ENCODE results near the gene FOXO3. TPM values are rescaled to one million over a fixed set of nuclear protein-coding genes. Genes with fewer than 3 reads are reported as not detected.

FOXO3 gene
- total RNA-seq, 1 donor from 2014 or later: 32.8 TPM

DNA sequence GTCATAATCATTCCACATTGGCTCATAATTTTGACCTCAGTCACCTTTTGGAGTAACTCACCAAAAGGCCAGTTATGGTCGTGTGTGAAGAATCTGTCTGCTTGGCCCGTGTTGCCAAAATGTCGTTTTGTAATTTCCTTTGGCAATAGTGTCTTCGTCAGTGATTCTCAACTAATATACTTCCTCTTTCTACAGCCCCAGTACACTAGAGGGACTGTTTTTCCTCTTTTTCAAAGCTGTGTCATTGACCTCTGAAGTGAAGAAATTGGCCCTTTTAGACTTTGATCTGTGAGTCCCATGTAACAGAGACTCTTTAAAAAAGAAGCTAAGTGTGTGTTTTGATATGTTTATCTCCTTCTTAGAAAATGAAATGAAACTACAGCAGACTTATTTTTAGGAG lies 5.2 kb downstream of the FOXO3 start:
- Mint-ChIP-seq H3K36me3 (ENCODE audit: low read depth) (peaks cover 14% of the 10 kb centered on the region), H3K27ac (ENCODE audit: unreplicated experiment) (no peak overlapping the region), H3K4me1 (peaks cover 55% of the 10 kb centered on the region), H3K9me3 (no peaks in the 10 kb centered on the region), H3K27me3 (ENCODE audit: low read depth) (peaks cover 35% of the 10 kb centered on the region), H3K4me3 (peak overlapping the region; percentile 70)
- TF ChIP-seq, protein P1, sequence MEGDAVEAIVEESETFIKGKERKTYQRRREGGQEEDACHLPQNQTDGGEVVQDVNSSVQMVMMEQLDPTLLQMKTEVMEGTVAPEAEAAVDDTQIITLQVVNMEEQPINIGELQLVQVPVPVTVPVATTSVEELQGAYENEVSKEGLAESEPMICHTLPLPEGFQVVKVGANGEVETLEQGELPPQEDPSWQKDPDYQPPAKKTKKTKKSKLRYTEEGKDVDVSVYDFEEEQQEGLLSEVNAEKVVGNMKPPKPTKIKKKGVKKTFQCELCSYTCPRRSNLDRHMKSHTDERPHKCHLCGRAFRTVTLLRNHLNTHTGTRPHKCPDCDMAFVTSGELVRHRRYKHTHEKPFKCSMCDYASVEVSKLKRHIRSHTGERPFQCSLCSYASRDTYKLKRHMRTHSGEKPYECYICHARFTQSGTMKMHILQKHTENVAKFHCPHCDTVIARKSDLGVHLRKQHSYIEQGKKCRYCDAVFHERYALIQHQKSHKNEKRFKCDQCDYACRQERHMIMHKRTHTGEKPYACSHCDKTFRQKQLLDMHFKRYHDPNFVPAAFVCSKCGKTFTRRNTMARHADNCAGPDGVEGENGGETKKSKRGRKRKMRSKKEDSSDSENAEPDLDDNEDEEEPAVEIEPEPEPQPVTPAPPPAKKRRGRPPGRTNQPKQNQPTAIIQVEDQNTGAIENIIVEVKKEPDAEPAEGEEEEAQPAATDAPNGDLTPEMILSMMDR (conservative IDR thresholded peaks at IDR 0.05): no peak
- no peak for DNase-seq (ENCODE audit: low read depth, low spot score)

- TF ChIP-seq, protein P1 (conservative IDR thresholded peaks at IDR 0.05): no peak
- DNase-seq (ENCODE audit: low read depth, low spot score): no peak
- Mint-ChIP-seq H3K27ac (ENCODE audit: unreplicated experiment) (no peak overlapping the region), H3K9me3 (no peaks in the 10 kb centered on the region), H3K36me3 (ENCODE audit: low read depth) (peaks cover 17% of the 10 kb centered on the region), H3K4me3 (peak overlapping the region; percentile 70), H3K27me3 (ENCODE audit: low read depth) (peaks cover 35% of the 10 kb centered on the region), H3K4me1 (peaks cover 55% of the 10 kb centered on the region)
These were observed 5.7 kb downstream of the FOXO3 start for GRCh38 chr6:108566406-108566805.

DNA sequence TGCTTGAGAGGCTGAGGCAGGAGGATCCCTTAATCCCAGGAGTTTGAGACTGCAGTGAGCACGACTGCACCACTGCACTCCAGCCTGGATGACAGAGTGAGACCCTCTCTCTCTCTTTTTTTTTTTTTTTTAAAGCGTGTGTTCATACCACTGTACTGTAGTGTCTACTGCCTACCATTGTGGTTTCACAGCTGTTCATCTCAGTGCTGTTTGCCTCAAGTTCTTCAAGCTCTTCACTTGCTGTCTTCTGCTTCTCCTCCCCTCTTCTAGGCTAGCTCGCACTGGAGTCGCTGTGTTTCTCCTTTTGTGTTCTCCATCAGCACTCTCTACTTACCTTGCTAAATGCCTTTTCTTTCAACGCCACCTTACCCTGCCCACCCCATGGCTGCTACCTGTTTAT lies 7.4 kb downstream of the FOXO3 start:
- no peak for DNase-seq (ENCODE audit: low read depth, low spot score)
- H3K36me3 Mint-ChIP-seq (ENCODE audit: low read depth): peaks cover 17% of the 10 kb centered on the region
- no peak overlapping the region for H3K27ac Mint-ChIP-seq (ENCODE audit: unreplicated experiment)
- TF ChIP-seq, protein P1 (conservative IDR thresholded peaks at IDR 0.05): no peak
- no peaks in the 10 kb centered on the region for H3K9me3 Mint-ChIP-seq
- H3K27me3 Mint-ChIP-seq (ENCODE audit: low read depth): peaks cover 19% of the 10 kb centered on the region
- H3K4me3 Mint-ChIP-seq: no peak overlapping the region
- peaks cover 43% of the 10 kb centered on the region for H3K4me1 Mint-ChIP-seq

DNA sequence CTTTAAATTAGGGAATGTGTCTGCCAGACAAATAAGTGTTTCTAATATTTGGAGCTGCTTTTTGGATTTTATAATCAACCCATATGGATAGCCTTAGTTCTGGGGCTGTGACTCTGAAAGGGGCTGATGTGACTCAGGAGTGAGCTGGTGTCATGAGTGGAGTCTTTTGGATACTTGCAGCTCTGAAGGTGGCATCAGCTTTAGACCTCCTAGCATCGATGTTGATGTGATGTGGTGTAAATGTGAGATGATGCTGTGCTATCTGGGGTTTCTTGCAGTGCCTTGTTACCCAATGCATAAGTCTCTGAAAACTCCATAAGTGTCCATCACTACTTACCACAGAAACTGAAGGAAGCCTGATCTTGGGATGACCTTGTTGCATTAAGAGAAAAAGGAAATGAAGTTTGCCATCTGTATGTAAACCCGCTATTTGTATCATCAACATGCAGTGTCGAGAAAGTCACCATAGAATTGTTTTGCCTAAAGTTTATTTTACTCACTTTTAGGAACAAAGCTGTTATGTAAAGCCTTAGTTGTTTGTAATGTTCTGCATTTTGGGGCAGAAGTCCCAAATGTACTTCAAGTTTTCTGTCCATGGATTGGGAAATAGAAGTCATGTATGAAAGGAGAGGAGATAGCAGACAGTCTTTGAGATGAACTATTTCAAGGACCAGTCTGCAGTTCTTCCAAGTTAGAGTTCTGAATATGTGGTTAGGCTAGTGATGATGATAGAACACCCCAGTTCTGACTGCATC lies 8.0 kb downstream of the FOXO3 start:
- Mint-ChIP-seq H3K36me3 (ENCODE audit: low read depth) (peaks cover 17% of the 10 kb centered on the region), H3K4me3 (no peak overlapping the region), H3K27ac (ENCODE audit: unreplicated experiment) (no peak overlapping the region), H3K27me3 (ENCODE audit: low read depth) (peaks cover 15% of the 10 kb centered on the region), H3K4me1 (peaks cover 39% of the 10 kb centered on the region), H3K9me3 (no peaks in the 10 kb centered on the region)
- TF ChIP-seq, protein P1 (conservative IDR thresholded peaks at IDR 0.05): no peak
- no peak for DNase-seq (ENCODE audit: low read depth, low spot score)

DNA sequence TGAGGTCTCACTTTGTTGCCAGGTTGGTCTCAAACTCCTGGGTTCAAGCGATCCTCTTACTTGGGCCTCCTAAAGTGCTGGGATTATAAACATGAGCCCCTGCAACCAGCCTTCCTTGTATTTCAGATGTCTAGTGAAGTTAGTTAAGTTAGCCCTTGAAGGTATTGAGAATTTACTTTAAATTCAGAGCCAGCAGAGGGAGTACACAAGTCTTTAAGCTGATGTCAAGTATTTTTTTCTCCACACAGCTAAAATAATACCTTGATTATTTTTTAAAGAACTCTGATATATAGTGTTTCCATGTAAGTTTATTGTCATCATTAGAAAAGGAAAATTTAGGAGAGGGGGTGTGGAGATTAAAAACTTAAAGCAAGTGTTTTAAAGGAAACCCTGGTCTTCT lies 9.8 kb downstream of the FOXO3 start:
- Mint-ChIP-seq H3K4me1 (peaks cover 21% of the 10 kb centered on the region), H3K9me3 (no peaks in the 10 kb centered on the region), H3K36me3 (ENCODE audit: low read depth) (peaks cover 17% of the 10 kb centered on the region), H3K4me3 (no peak overlapping the region), H3K27me3 (ENCODE audit: low read depth) (no peaks in the 10 kb centered on the region), H3K27ac (ENCODE audit: unreplicated experiment) (no peak overlapping the region)
- no peak for DNase-seq (ENCODE audit: low read depth, low spot score)
- TF ChIP-seq, protein P1 (conservative IDR thresholded peaks at IDR 0.05): no peak
